Measurements from ENCODE around the gene TSPAN16.

The TSPAN16 gene

DNA sequence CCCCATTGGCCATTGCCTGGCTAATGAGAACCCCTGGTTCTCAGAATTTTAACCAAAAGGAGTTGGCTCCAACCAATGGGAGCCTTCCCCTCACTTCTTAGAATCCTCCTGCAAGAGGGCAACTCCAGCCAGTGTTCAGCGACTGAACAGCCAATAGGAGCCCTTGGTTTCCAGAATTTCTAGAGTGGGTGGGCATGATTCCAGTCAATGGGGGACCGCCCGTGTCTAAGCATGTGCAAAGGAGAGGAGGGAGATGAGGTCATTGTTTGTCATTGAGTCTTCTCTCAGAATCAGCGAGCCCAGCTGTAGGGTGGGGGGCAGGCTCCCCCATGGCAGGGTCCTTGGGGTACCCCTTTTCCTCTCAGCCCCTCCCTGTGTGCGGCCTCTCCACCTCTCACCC, 69.0 kb downstream of the TSPAN16 start:
- no peaks in the 10 kb centered on the region for H3K27me3 ChIP-seq (ENCODE audit: insufficient read depth, low read length, poor library complexity, severe bottlenecking)
- no peaks in the 10 kb centered on the region for H3K36me3 ChIP-seq (ENCODE audit: insufficient read depth, low read length)
- H3K79me2 ChIP-seq (ENCODE audit: insufficient read depth, low read length) = no peaks in the 10 kb centered on the region
- TF ChIP-seq EZH2phosphoT487 (IDR thresholded peaks at IDR 0.05; ENCODE audit: borderline replicate concordance) = no peak
- TF ChIP-seq, protein P1, sequence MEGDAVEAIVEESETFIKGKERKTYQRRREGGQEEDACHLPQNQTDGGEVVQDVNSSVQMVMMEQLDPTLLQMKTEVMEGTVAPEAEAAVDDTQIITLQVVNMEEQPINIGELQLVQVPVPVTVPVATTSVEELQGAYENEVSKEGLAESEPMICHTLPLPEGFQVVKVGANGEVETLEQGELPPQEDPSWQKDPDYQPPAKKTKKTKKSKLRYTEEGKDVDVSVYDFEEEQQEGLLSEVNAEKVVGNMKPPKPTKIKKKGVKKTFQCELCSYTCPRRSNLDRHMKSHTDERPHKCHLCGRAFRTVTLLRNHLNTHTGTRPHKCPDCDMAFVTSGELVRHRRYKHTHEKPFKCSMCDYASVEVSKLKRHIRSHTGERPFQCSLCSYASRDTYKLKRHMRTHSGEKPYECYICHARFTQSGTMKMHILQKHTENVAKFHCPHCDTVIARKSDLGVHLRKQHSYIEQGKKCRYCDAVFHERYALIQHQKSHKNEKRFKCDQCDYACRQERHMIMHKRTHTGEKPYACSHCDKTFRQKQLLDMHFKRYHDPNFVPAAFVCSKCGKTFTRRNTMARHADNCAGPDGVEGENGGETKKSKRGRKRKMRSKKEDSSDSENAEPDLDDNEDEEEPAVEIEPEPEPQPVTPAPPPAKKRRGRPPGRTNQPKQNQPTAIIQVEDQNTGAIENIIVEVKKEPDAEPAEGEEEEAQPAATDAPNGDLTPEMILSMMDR (conservative IDR thresholded peaks at IDR 0.05; ENCODE audit: low read length) = no peak
- H3K4me2 ChIP-seq (ENCODE audit: low read depth, low read length, poor library complexity, severe bottlenecking) = no peak overlapping the region
- no peaks in the 10 kb centered on the region for H3K4me1 ChIP-seq (ENCODE audit: insufficient read depth, low read length, poor library complexity, severe bottlenecking)
- no peaks in the 10 kb centered on the region for H3K9me2 ChIP-seq (replicated peaks; ENCODE audit: low read depth, low read length)
- no peak overlapping the region for H3K4me3 ChIP-seq (ENCODE audit: low read length, poor library complexity, severe bottlenecking)
- no peak overlapping the region for H2AFZ ChIP-seq (ENCODE audit: low read length)
- H3F3A ChIP-seq (ENCODE audit: low read depth) = no peaks in the 10 kb centered on the region
- no peaks in the 10 kb centered on the region for H4K20me1 ChIP-seq (ENCODE audit: insufficient read depth, low read length, poor library complexity, severe bottlenecking)
- no peaks in the 10 kb centered on the region for H3K9me3 ChIP-seq (ENCODE audit: insufficient read depth, low read depth, low read length)
- no peak overlapping the region for H3K9ac ChIP-seq (ENCODE audit: low read depth, low read length, poor library complexity, severe bottlenecking)

Measured in Loucy (cell line).